Epithelial cell of esophagus (primary cell): ENCODE measurements around the gene SPINT1.
A peak's percentile ranks its signal among the peaks of the same experiment; 100 is the strongest.

Experiments used
- DNase-seq: peaks from one replicate; pipeline ENCODE4 v3.0.0; 2010; ENCODE audit warnings: low read depth
- H3K4me3 ChIP-seq: 2 replicates; pipeline ENCODE4 v1.5.1; 2011; ENCODE audit warnings: mild to moderate bottlenecking, low read length, control low read depth
- TF ChIP-seq, protein P1 (sequence below): IDR thresholded peaks from 2 replicates; pipeline ENCODE4 v1.5.1; 2011; ENCODE audit warnings: low read depth, mild to moderate bottlenecking, low read length, control low read depth, inconsistent platforms; ENCODE audit not compliant: insufficient read depth; ENCODE audit errors: missing control alignments

The SPINT1 gene

DNA sequence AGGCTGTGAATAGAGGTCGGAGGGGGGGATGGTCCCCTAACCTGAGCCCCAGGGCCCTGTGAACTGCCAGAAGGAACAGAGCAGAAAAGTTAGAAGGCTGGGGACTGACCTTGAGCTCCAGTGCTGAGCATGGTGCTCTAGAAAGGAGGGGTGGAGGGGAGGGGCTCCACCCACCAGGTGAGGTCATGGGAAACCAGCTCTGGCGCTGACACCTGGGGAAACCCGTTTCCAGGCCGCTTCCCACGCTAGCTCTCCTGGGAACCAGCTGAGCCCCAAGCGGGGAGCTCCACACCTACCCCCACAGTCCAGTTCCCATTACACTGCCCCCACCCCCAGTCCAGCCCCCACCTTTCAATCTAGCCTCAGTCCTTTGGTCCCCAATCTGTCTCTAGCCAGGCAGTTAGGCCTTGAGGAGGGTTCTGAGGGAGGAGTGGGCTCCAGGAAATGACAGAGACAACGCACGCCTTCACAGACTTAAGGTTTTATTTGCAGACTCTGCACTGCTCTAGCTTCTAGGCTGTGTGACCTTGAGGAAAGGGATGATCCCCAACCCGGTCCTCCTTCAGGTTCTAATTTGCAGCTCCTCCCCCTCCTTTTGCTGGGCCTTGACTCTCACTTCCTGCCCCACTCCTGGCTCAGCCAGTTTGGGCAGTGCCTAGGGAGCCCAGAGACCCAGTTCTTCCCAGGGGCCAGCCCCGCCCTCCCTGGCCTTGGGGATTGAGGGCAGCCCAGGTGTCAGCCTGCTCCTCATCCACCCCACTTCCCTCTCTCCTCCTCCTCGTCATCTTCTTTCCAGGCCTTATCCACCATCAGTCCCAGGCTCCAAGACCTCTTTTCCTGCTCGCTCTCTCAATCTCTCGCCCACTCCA, 28.1 kb downstream of the SPINT1 start:
- TF ChIP-seq, protein P1, sequence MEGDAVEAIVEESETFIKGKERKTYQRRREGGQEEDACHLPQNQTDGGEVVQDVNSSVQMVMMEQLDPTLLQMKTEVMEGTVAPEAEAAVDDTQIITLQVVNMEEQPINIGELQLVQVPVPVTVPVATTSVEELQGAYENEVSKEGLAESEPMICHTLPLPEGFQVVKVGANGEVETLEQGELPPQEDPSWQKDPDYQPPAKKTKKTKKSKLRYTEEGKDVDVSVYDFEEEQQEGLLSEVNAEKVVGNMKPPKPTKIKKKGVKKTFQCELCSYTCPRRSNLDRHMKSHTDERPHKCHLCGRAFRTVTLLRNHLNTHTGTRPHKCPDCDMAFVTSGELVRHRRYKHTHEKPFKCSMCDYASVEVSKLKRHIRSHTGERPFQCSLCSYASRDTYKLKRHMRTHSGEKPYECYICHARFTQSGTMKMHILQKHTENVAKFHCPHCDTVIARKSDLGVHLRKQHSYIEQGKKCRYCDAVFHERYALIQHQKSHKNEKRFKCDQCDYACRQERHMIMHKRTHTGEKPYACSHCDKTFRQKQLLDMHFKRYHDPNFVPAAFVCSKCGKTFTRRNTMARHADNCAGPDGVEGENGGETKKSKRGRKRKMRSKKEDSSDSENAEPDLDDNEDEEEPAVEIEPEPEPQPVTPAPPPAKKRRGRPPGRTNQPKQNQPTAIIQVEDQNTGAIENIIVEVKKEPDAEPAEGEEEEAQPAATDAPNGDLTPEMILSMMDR, result no peak
- DNase-seq, result peak; percentile 97
- peak overlapping the region; percentile 61 for H3K4me3 ChIP-seq

DNA sequence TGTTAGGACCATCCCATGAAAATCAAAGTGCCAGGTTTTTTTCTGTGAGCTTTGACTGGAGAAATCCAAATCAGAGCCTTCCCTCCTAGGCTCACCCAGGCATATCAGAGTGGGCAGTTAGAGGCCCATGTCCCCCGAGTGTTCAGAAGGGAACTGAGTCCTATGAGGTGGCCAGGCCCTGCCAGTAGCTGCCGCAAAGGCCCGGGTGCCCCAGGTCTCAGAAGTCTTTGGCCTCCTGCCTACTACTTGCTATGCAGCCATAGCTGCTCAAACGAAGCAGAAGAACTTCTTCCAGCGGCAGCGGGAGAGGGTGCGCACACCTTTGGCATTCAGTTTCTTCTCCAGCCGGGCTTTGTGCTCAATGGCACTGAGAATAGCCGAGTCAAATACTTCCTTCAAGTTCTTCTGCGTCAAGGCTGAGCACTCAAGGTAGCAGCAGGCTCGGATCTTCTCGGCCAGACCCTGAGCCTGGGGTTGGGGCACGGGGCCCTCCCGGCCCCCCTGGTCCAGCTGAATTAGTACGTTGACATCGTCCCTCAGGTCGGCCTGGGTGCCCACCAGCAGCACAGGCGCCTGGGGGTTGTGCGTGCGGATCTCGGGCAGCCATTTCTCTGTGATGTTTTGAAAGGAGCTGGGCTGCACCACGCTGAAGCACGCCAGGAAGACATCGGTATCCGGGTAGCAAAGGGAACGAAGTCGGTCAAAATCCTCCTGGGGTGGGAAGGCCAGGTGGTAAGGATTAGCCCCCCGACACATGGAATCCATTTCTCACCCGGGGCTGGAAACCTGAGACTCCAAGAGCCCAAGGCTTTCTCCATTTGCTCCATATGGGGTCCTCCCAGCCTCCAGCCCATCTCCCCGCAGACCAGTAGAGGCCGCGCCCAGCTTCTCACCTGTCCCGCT, 29.2 kb downstream of the SPINT1 start:
- TF ChIP-seq, protein P1, result no peak
- DNase-seq, result no peak
- H3K4me3 ChIP-seq, result peak overlapping the region; percentile 61

DNA sequence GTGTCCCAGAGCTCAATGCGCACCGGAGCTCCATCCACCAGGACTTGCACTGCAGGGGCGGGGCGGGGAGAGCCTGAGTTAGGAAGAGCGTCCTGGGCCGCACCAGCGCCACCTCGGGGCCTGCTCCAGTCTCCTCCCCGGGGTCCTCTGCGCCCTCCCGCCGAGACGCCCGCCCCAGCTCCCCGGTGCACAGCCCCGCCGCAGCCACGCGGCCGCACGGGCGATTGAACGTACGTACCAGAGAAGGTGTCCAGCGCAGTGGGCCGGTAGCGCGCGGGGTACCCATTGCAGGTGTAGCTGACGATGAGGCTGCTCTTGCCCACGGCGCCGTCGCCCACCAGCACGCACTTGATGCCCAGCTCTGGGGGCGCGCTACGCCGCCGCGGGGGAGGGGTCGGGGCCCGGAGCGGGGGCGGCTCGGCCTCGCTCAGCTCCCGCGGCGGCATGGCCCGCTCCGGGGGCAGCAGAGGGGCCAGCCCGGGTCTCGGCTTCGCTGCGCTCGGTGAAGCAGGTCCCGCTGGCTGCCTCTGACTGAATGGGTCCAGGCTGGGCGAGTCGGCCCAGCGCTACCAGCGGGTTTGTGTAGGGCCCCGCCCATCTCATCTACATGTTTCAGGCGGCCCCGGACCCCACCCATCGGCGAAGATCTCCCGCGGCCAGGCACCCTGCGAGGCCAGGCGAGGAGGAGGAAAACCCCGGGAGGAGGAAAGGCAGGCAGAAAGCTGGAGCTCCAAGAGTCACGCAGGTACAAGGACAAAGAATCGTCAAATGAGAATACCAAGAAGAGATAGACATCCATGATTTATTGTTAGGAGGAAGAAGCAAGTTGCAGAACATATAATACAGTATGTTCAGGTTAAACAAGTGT, 30.1 kb downstream of the SPINT1 start, which contains the start of gene RHOV:
Gene RHOV (minus strand): TSS at position 541 of the 868 bp plus-strand sequence. CDS start 95 bp downstream, at position 446.
- DNase-seq, result peak; percentile 92
- TF ChIP-seq, protein P1, result peak; percentile 38
- peak within 1 kb of the TSS; percentile 61 for H3K4me3 ChIP-seq

DNA sequence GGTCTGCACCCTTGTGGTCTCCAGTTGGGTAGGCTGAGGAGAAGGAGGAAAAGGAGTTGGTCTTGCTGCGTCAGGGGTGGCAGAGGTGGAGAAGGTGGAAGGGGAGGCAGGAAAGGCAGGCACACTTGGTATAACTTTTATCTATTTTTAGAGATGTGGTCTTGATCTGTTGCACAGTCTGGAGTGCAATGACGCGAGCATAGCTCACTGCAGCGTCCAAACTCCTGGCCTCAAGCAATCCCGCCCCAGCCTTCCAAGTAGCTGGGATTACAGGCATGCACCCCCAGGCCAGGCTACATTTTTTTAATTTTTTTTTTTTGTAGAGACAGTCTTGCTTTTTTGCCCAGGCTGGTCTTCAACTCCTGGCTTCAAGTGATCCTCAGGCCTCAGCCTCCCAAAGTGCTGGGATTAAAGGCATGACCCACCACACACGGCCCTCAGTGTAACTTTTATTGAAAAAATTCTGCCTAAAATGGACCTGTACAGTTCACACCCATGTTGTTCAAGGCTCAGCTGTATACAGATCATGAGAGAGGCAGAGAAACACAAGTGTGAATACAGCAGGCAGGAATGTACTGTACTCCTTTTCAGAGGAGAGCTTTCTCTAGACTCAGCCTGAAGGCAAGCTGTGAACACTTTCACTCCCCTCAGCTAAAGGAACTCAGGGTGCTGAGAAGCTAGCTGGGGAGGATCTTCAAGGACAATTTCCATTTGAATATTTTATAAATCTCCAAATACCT, 32.3 kb downstream of the SPINT1 start:
- peak; percentile 79 for DNase-seq
- TF ChIP-seq, protein P1, result no peak

DNA sequence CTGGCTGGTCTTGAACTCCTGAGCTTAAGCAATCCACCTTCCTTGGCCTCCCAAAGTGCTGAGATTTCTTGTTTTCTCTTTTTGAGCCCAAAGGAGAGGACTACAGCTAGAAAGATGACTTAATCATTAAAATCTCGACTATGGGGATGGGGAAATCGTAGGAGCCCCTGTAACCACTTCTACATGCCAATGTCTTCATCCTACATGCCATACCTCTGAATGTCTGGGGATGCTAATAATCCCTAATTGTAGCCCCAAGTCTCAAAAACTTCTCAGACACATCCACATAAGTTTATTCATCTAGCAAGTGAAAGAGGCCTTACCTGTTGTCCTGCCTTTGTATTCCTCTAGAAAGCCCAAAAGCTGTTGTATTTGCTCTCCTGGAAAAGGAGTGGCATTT, 33.8 kb downstream of the SPINT1 start:
- peak; percentile 30 for DNase-seq
- TF ChIP-seq, protein P1, result no peak
- no peak overlapping the region for H3K4me3 ChIP-seq

More for the DNA sequence above, 32.3 kb downstream of the SPINT1 start:
- no peak overlapping the region for H3K4me3 ChIP-seq
